Tibial nerve (tissue), 4 donors: ENCODE results near the gene OPCML. TPM values are rescaled to one million over a fixed set of nuclear protein-coding genes. Genes with fewer than 3 reads are reported as not detected.

Experiments
- DNase-seq, 2 donors: peaks; one replicate each; pipeline ENCODE4 v3.0.0-alpha.2; 2019; ENCODE audit warnings: low spot score in 2 of 2
- H3K27ac ChIP-seq, 4 donors: fragments of 200-600 bp; sonication (generic) in 3 of 4; one replicate each; pipeline ENCODE4 v1.5.1; 2017 to 2019; ENCODE audit warnings: mild to moderate bottlenecking in 1 of 4
- H3K27me3 ChIP-seq, 2 donors: fragments of 200-600 bp; sonication (generic) in 1 of 2; one replicate each; pipeline versions ENCODE4 v1.5.1 to v1.6.0; 2017 to 2019
- H3K36me3 ChIP-seq, 3 donors: fragments of 200-600 bp; sonication (generic); one replicate each; pipeline ENCODE4 v1.5.1; 2018 to 2019
- H3K4me1 ChIP-seq, 4 donors: fragments of 200-600 bp; sonication (generic) in 3 of 4; one replicate each; pipeline ENCODE4 v1.5.1; 2017 to 2019
- H3K4me3 ChIP-seq, 4 donors: fragments of 200-600 bp; sonication (generic) in 3 of 4; one replicate each; pipeline ENCODE4 v1.5.1; 2017 to 2019; ENCODE audit warnings: mild to moderate bottlenecking in 1 of 4, moderate library complexity in 1 of 4
- H3K9me3 ChIP-seq, 4 donors: fragments of 200-600 bp; sonication (generic) in 3 of 4; one replicate each; pipeline ENCODE4 v1.5.1; 2017 to 2019
- CTCF ChIP-seq, 5 experiments: fragments of 200-600 bp in 3 of 5; fragments of 450-650 bp in 2 of 5; sonication (generic) in 3 of 5; IDR thresholded peaks; one replicate each; pipeline ENCODE4 v1.5.1; 2016 to 2019; ENCODE audit warnings: antibody characterized with exemption in 5 of 5, mild to moderate bottlenecking in 3 of 5, moderate library complexity in 2 of 5
- EP300 ChIP-seq, 2 donors: sonication (generic); formaldehyde crosslinking; IDR thresholded peaks; one replicate each; pipeline ENCODE4 v1.6.1; 2017; ENCODE audit warnings: antibody characterized with exemption in 2 of 2, mild to moderate bottlenecking in 1 of 2
- POLR2A ChIP-seq, 2 donors: fragments of 450-650 bp; IDR thresholded peaks; one replicate each; pipeline ENCODE4 v1.6.1; 2017; ENCODE audit warnings: antibody characterized with exemption in 2 of 2, mild to moderate bottlenecking in 2 of 2, moderate library complexity in 2 of 2
- WGBS, 2 donors: methylation state at CpG; one replicate each; pipeline ENCODE4 v1.1.5; 2018; 5-methylcytosine and 5-hydroxymethylcytosine counted together
- total RNA-seq, 4 donors: library from RNA; depleted of rRNA; stranded (reverse); fragments of >200 nt; gene quantifications; one replicate each; pipeline ENCODE4 v1.1.0, GENCODE V29; 2016

The OPCML gene
- total RNA-seq, 4 donors from 2014 or later = 1.0 to 10.8 (median 1.9) TPM

DNA sequence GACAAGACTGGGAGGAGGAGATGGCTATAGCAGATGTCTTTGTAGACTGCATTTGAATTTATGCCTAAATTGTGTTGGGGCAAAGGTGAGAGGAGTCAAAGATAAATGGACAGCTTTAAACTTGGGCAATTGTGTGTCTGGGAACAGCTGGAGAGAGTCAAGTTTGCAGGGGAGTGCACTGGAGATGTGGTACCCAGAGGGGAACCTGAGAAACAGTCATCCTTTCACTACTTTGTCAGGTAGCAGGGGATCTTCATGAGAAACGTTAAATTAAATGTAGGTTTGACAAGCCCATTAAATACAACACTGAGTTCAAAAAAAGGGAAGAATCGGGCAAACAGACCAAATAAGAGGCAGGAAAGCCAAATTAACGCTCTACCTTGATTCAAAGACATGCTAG is 277.7 kb downstream of the OPCML start:
- H3K27ac ChIP-seq = no peak overlapping the region
- H3K4me1 ChIP-seq = no peaks in the 10 kb centered on the region
- H3K27me3 ChIP-seq = no peaks in the 10 kb centered on the region
- TF ChIP-seq POLR2A (IDR thresholded peaks at IDR 0.05) = no peak
- no peak for TF ChIP-seq EP300 (IDR thresholded peaks at IDR 0.05)
- TF ChIP-seq CTCF (IDR thresholded peaks at IDR 0.05) = no peak
- no peak overlapping the region for H3K4me3 ChIP-seq
- H3K36me3 ChIP-seq = no peaks in the 10 kb centered on the region
- no peak for DNase-seq
- H3K9me3 ChIP-seq = no peaks in the 10 kb centered on the region
- 66 to 77% methylated on average over 3 of the region's 3 CpGs for WGBS, 2 donors

- H3K4me3 ChIP-seq = no peak overlapping the region
- H3K36me3 ChIP-seq = no peaks in the 10 kb centered on the region
- H3K27me3 ChIP-seq = no peaks in the 10 kb centered on the region
- TF ChIP-seq CTCF (IDR thresholded peaks at IDR 0.05) = no peak
- TF ChIP-seq EP300 (IDR thresholded peaks at IDR 0.05) = no peak
- TF ChIP-seq POLR2A (IDR thresholded peaks at IDR 0.05) = no peak
- 86 to 95% methylated on average over 3 of the region's 3 CpGs for WGBS, 2 donors
- H3K27ac ChIP-seq = no peak overlapping the region
- no peaks in the 10 kb centered on the region for H3K9me3 ChIP-seq
- H3K4me1 ChIP-seq = no peaks in the 10 kb centered on the region
- no peak for DNase-seq
These were observed 278.7 kb downstream of the OPCML start for GRCh38 chr11:133253570-133253969.

DNA sequence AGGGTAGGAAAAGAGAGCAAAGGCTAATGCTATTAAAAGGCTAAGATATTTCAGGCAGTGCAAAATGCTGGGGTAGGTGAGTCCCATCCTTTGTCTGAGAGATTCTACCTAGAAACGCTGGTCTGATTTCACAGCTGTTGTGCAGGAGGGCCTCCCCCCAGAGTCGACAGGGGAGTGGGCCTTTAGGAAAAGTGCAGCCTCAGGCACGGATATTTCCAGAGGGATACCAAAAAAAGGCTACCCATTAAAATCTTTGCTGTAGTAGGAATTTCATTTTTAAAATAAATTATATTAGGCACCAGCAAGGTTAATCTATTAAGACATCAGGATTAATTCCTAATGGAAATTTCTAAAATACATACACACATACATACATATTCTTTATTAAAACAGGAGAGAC is 280.5 kb downstream of the OPCML start:
- no peak overlapping the region for H3K27ac ChIP-seq
- no peak for DNase-seq

DNA sequence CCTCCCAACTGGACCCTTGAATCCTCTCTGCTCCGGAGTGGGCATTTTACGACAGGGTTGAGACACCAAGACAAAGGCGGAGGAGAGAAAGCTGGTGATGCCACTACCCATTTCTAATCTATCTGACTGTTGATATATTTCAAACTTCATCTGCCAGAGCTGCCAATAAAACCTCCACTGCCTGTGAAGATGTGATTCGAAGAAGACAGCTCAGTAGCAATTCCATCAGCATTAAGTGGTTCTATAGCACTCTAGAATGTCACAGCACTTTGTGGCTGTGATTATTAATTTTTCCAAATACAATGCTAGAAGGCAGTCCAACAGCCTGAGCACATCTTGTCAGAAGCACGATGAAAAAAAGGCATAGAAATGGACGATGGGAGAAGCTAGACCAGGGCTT is 282.8 kb downstream of the OPCML start:
- H3K4me1 ChIP-seq = no peaks in the 10 kb centered on the region
- no peak for TF ChIP-seq POLR2A (IDR thresholded peaks at IDR 0.05)
- TF ChIP-seq CTCF (IDR thresholded peaks at IDR 0.05) = no peak
- no peak for TF ChIP-seq EP300 (IDR thresholded peaks at IDR 0.05)
- no peak overlapping the region for H3K4me3 ChIP-seq
- H3K36me3 ChIP-seq = no peaks in the 10 kb centered on the region
- WGBS, 2 donors = 76 to 87% methylated on average over 6 of the region's 6 CpGs
- no peaks in the 10 kb centered on the region for H3K9me3 ChIP-seq
- no peak overlapping the region for H3K27ac ChIP-seq
- H3K27me3 ChIP-seq = no peaks in the 10 kb centered on the region
- DNase-seq = no peak

More for the DNA sequence above, 280.5 kb downstream of the OPCML start:
- no peak for TF ChIP-seq POLR2A (IDR thresholded peaks at IDR 0.05)
- no peak for TF ChIP-seq CTCF (IDR thresholded peaks at IDR 0.05)
- no peak for TF ChIP-seq EP300 (IDR thresholded peaks at IDR 0.05)
- Histone ChIP-seq H3K4me1 (no peaks in the 10 kb centered on the region), H3K9me3 (no peaks in the 10 kb centered on the region), H3K4me3 (no peak overlapping the region), H3K27me3 (no peaks in the 10 kb centered on the region), H3K36me3 (no peaks in the 10 kb centered on the region)
- WGBS, 2 donors = 62 to 72% methylated on average over 3 of the region's 3 CpGs

DNA sequence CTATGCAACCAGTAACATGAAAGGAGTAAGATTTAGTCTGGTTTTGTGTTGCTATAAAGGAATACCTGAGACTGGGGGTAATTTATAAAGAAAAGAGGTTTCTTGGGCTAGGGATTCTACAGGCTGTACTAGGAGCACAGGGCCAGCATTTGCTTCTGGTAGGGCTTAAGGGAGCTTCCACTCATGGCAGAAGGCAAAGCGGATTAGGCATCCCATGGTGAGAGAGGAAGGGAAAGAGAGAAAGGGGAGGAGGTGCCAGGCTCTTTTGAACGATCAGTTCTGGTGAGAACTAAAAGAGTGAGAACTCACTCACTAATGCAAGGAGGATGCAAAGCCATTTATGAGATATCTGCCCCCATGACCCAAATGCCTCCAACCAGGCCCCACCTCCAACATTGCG is 283.2 kb downstream of the OPCML start:
- H3K36me3 ChIP-seq = no peaks in the 10 kb centered on the region
- H3K27me3 ChIP-seq = no peaks in the 10 kb centered on the region
- no peaks in the 10 kb centered on the region for H3K9me3 ChIP-seq
- DNase-seq = no peak
- no peak overlapping the region for H3K27ac ChIP-seq
- TF ChIP-seq CTCF (IDR thresholded peaks at IDR 0.05) = no peak
- H3K4me1 ChIP-seq = no peaks in the 10 kb centered on the region
- no peak overlapping the region for H3K4me3 ChIP-seq
- 63 to 66% methylated on average over 3 of the region's 3 CpGs for WGBS, 2 donors
